NOMO-1 (cell line): ENCODE data around the gene ZNF793.

ENCODE experiments used
- DNase-seq, 2 experiments: peaks; one replicate each; lab custom pipeline; 2025; ENCODE audit not compliant: unreplicated experiment in 2 of 2; lab: John Stamatoyannopoulos, UW

ZNF793 gene

DNA sequence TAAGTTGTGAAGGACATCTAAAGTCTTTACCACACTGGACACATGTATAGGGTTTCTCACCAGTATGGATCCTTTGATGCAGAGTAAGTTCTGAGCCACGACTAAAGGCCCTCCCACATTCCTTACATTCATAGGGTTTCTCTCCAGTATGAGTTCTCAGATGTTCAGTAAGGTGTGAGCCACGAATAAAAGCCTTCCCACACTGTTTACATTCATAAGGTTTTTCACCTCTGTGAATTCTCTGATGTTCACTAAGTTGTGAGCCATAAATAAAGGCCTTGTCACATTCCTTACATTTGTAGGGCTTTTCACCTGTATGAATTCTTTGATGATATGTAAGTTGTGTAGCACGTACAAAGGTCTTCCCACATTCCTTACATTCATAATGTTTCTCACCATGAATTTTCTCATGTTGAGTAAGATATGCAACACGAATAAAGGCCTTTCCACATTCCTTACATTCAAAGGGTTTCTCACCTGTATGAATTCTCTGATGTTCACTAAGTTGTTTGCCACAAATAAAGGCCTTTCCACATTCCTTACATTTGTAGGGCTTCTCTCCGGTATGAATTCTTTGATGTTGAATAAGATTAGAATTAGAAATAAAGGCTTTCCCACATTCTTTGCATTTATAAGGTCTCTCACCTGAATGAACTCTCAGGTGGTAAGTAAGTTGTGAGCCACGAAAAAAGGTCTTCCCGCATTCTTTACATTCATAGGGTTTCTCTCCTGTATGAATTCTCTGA lies 58.1 kb downstream of the ZNF793 start:
- DNase-seq, result no peak

DNA sequence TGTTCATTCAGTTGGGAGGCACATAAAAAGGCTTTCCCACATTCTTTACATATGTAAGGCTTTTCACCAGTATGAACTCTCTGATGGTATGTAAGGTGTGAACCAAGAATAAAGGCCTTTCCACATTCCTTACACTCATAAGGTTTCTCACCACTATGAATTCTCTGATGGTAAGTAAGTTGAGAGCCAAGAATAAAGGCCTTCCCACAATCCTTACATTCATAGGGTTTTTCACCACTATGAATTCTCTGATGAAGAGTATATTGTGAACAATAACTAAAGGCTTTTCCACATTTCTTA lies 58.6 kb downstream of the ZNF793 start:
- no peak for DNase-seq

DNA sequence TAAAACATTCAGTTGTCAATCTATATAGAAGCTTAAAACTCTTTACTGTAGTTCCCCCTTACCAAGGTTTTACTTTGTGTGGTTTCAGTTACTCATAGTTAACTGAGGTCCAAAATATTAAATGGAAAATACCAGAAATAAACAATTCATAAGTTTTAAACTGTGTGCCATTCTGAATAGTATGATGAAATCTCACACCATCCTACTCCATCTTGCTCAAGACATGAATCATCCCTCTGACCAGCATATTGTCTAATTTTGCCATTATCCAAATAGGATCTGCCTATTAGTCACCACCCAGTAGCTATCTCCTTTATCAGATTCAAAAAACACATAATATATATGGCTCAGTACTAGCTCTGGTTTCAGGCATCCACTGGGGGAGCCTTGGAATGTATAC lies 65.5 kb downstream of the ZNF793 start:
- no peak for DNase-seq

DNA sequence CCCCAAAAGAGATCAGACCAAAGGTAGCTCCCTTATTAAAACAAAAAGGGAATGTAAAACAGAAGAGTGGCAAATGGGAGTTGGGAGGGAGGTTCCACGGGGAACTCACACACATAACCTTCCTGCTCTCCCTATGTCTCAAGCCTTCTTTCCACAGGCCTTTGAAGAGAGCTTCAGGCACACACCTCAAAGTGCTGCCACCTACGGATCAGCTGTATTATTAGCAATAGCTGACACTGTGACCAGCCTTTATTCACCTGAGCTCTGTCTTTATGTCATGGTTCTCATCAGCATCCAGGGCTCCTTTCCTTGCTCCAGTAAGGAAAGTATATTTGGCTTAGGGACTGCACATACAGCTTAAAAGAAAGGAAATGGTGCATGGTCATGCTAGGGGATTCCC lies 76.6 kb downstream of the ZNF793 start:
- DNase-seq, result no peak
